NCI-H128 (cell line): ENCODE measurements around the gene MRPS33.
"Not testable (repeated sequence)": the region's sequence is repeated elsewhere in the genome, so short reads cannot be mapped to it uniquely, and the experiment has no call there.

ENCODE experiments used
- DNase-seq: peaks from one replicate; lab custom pipeline; 2025; ENCODE audit not compliant: unreplicated experiment; lab: John Stamatoyannopoulos, UW

Gene MRPS33

GRCh38 chr7:140956997-140957396 lies 57.8 kb downstream of the MRPS33 start:
- not testable (repeated sequence) for DNase-seq
